Measurements from ENCODE around the gene RO60. TPM values are rescaled to one million over a fixed set of nuclear protein-coding genes. Genes with fewer than 3 reads are reported as not detected.
"Not testable (repeated sequence)": the region's sequence is repeated elsewhere in the genome, so short reads cannot be mapped to it uniquely, and the experiment has no call there.

Gene RO60
- total and polyA plus RNA-seq, 2 donors (not counting 1 experiment from before 2014, with no cell fraction given), result 8.2 to 66.4 TPM

DNA sequence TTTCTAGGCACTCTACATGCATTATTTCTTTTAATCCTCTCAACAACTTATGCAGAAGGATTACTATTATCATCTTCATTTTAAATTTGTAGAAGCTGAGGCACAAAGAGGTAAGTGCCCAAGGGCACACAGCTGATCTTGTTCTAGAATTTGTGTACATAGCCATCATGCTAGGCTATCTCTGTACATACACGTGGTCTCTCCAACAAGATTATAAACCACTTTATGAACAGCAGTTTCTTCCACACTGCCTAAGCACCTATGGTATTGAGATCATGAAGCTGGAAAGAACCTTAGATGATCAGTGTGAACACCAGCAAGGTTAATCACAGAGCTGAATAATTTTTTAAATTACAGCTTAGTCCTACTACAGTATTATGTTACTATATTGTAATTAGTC is 29.1 kb upstream of the RO60 start:
- H3K27ac Mint-ChIP-seq, result no peak overlapping the region
- no peak for ATAC-seq (ENCODE audit: low read depth)

DNA sequence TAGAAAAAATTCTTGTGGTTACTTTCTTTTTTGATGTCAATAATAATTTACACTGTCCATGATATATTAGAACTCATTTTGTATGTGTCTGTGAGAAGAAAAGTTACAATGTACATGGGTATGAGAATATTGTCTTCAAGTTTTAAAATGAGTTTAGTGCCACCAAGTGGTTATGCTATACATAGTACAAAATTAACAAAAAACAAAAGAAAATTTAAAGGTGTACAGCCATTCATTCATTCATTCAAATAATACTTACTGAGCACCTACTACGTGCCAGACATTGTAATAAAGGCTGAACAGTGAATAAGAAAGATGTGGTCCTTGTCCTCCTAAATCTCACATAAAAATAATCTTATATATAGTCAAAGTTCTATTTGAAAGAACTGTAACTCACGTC is 28.0 kb upstream of the RO60 start:
- TF ChIP-seq, protein P1, sequence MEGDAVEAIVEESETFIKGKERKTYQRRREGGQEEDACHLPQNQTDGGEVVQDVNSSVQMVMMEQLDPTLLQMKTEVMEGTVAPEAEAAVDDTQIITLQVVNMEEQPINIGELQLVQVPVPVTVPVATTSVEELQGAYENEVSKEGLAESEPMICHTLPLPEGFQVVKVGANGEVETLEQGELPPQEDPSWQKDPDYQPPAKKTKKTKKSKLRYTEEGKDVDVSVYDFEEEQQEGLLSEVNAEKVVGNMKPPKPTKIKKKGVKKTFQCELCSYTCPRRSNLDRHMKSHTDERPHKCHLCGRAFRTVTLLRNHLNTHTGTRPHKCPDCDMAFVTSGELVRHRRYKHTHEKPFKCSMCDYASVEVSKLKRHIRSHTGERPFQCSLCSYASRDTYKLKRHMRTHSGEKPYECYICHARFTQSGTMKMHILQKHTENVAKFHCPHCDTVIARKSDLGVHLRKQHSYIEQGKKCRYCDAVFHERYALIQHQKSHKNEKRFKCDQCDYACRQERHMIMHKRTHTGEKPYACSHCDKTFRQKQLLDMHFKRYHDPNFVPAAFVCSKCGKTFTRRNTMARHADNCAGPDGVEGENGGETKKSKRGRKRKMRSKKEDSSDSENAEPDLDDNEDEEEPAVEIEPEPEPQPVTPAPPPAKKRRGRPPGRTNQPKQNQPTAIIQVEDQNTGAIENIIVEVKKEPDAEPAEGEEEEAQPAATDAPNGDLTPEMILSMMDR (IDR thresholded peaks at IDR 0.05), result peak; percentile 46
- TF ChIP-seq EZH2 (IDR thresholded peaks at IDR 0.05; ENCODE audit: borderline replicate concordance, insufficient read depth, low read depth, low read length, poor library complexity, severe bottlenecking), result no peak
- no peak overlapping the region for H3K9ac ChIP-seq (ENCODE audit: low read length)
- no peak overlapping the region for H3K4me2 ChIP-seq (replicated peaks; ENCODE audit: low read depth, low read length, poor library complexity, severe bottlenecking)
- DNase-seq, result peak; percentile 7
- ATAC-seq (ENCODE audit: low read depth), result peak; percentile 47
- H3K79me2 ChIP-seq (ENCODE audit: control insufficient read depth, insufficient read depth, low read length), result peaks cover 27% of the 10 kb centered on the region
- POLR2A ChIA-PET, result no interaction called here
- no peak overlapping the region for H3K27ac Mint-ChIP-seq
- no peak overlapping the region for H3K4me3 Mint-ChIP-seq
- no peak overlapping the region for H3K4me3 ChIP-seq (ENCODE audit: control extremely low read depth in 1 of 5, extremely low read depth in 1 of 5, insufficient read depth in 1 of 5, low read depth in 2 of 5, low read length in 4 of 5)
- H3K36me3 ChIP-seq (replicated peaks in 1 of 2; ENCODE audit: control extremely low read depth in 1 of 2, control insufficient read depth in 1 of 2, extremely low read depth in 1 of 2, insufficient read depth in 2 of 2, low read length in 1 of 2), result peaks cover 1 to 10% of the 10 kb centered on the region in 2 experiments
- peaks cover 11% of the 10 kb centered on the region for H4K20me1 ChIP-seq (ENCODE audit: control insufficient read depth, insufficient read depth, low read length, poor library complexity, severe bottlenecking)
- H3K9me3 Mint-ChIP-seq (ENCODE audit: insufficient read depth), result no peaks in the 10 kb centered on the region
- CTCF ChIA-PET, result interaction anchor here (1.4 to 1.8 kb wide), 4 partner anchors 12 to 557 kb away, joined by 8 to 11 read pairs (median 8); partner anchors contain the start of genes RO60 and UCHL5
- intact Hi-C loops (cut with micrococcal nuclease), result no loop called here
- no peak overlapping the region for H3K27ac ChIP-seq (ENCODE audit: low read length in 2 of 2)
- H3K27me3 ChIP-seq (replicated peaks in 1 of 4; ENCODE audit: control extremely low read depth in 1 of 4, control insufficient read depth in 3 of 4, insufficient read depth in 4 of 4, low read length in 3 of 4), result no peaks in the 10 kb centered on the region
- H3K27me3 Mint-ChIP-seq, result no peaks in the 10 kb centered on the region
- H3K4me1 Mint-ChIP-seq, result peaks cover 2% of the 10 kb centered on the region
- peaks cover 0 to 1% (median 0%) of the 10 kb centered on the region in 3 donors for H3K9me3 ChIP-seq (ENCODE audit: control extremely low read depth in 1 of 3, control insufficient read depth in 2 of 3, insufficient read depth in 1 of 3, low read length in 2 of 3)
- no peak overlapping the region for H2AFZ ChIP-seq (ENCODE audit: insufficient read depth, low read depth, low read length, poor library complexity, severe bottlenecking)
- no peaks in the 10 kb centered on the region for H3K4me1 ChIP-seq (ENCODE audit: control insufficient read depth in 2 of 2, insufficient read depth in 2 of 2, low read length in 2 of 2)
- WGBS (ENCODE audit: insufficient coverage), result no CpG with 5 or more reads among the region's 2 CpGs

More for the DNA sequence above, 29.1 kb upstream of the RO60 start:
- no peaks in the 10 kb centered on the region for H3K4me1 ChIP-seq (ENCODE audit: control insufficient read depth in 2 of 2, insufficient read depth in 2 of 2, low read length in 2 of 2)
- H3K79me2 ChIP-seq (ENCODE audit: control insufficient read depth, insufficient read depth, low read length), result peaks cover 17% of the 10 kb centered on the region
- H3K9me3 ChIP-seq (ENCODE audit: control extremely low read depth in 1 of 3, control insufficient read depth in 2 of 3, insufficient read depth in 1 of 3, low read length in 2 of 3), result peaks cover 0 to 1% (median 0%) of the 10 kb centered on the region in 3 donors
- H4K20me1 ChIP-seq (ENCODE audit: control insufficient read depth, insufficient read depth, low read length, poor library complexity, severe bottlenecking), result peaks cover 7% of the 10 kb centered on the region
- 89% methylated on average over 1 of the region's 1 CpG for WGBS (ENCODE audit: insufficient coverage)
- TF ChIP-seq EZH2 (IDR thresholded peaks at IDR 0.05; ENCODE audit: borderline replicate concordance, insufficient read depth, low read depth, low read length, poor library complexity, severe bottlenecking), result no peak
- TF ChIP-seq, protein P1 (IDR thresholded peaks at IDR 0.05), result no peak
- no peak overlapping the region for H3K4me3 Mint-ChIP-seq
- H3K4me3 ChIP-seq (ENCODE audit: control extremely low read depth in 1 of 5, extremely low read depth in 1 of 5, insufficient read depth in 1 of 5, low read depth in 2 of 5, low read length in 4 of 5), result no peak overlapping the region
- H2AFZ ChIP-seq (ENCODE audit: insufficient read depth, low read depth, low read length, poor library complexity, severe bottlenecking), result no peak overlapping the region
- peaks cover 6 to 20% of the 10 kb centered on the region in 2 experiments for H3K36me3 ChIP-seq (replicated peaks in 1 of 2; ENCODE audit: control extremely low read depth in 1 of 2, control insufficient read depth in 1 of 2, extremely low read depth in 1 of 2, insufficient read depth in 2 of 2, low read length in 1 of 2)
- no peak overlapping the region for H3K27ac ChIP-seq (ENCODE audit: low read length in 2 of 2)
- ChIA-PET POLR2A (no interaction called here), CTCF (interaction anchor here (0.7 to 2.6 kb wide), 8 partner anchors 9 to 556 kb away, joined by 3 to 16 read pairs (median 7); no protein-coding TSS in a partner anchor)
- H3K9me3 Mint-ChIP-seq (ENCODE audit: insufficient read depth), result no peaks in the 10 kb centered on the region
- no peak for DNase-seq
- intact Hi-C loops (cut with micrococcal nuclease), result no loop called here
- H3K27me3 Mint-ChIP-seq, result no peaks in the 10 kb centered on the region
- no peak overlapping the region for H3K9ac ChIP-seq (ENCODE audit: low read length)
- peaks cover 2% of the 10 kb centered on the region for H3K4me1 Mint-ChIP-seq
- H3K4me2 ChIP-seq (replicated peaks; ENCODE audit: low read depth, low read length, poor library complexity, severe bottlenecking), result no peak overlapping the region
- H3K27me3 ChIP-seq (replicated peaks in 1 of 4; ENCODE audit: control extremely low read depth in 1 of 4, control insufficient read depth in 3 of 4, insufficient read depth in 4 of 4, low read length in 3 of 4), result no peaks in the 10 kb centered on the region

DNA sequence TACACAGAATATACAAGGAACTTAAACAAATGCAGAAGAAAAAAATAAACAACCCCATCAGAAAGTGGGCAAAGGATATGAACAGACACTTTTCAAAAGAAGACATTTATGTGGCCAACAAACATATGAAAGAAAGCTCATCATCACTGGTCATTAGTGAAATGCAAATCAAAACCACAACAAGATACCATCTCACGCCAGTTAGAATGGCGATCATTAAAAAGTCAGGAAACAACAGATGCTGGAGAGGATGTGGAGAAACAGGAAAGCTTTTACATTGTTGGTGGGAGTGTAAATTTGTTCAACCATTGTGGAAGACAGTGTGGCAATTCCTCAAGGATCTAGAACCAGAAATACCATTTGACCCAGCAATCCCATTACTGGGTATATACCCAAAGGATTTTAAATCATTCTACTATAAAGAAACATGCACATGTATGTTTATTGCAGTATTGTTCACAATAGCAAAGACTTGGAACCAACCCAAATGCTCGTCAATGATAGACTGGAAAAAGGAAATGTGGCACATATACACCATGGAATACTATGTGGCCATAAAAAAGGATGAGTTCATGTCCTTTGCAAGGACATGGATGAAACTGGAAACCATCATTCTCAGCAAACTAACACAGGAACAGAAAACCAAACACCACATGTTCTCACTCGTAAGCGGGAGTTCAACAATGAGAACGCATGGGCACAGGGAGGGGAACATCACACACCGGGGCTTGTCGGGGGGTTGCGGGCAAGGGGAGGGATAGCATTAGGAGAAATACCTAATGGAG is 26.6 kb upstream of the RO60 start:
- H3K27ac ChIP-seq (ENCODE audit: low read length in 2 of 2); H3K27ac Mint-ChIP-seq; H2AFZ ChIP-seq (ENCODE audit: insufficient read depth, low read depth, low read length, poor library complexity, severe bottlenecking); POLR2A ChIA-PET; H3K27me3 Mint-ChIP-seq; H3K4me1 ChIP-seq (ENCODE audit: control insufficient read depth in 2 of 2, insufficient read depth in 2 of 2, low read length in 2 of 2); ATAC-seq (ENCODE audit: low read depth); H3K4me2 ChIP-seq (replicated peaks; ENCODE audit: low read depth, low read length, poor library complexity, severe bottlenecking); H3K4me3 Mint-ChIP-seq; H3K9me3 Mint-ChIP-seq (ENCODE audit: insufficient read depth); H3K9me3 ChIP-seq (ENCODE audit: control extremely low read depth in 1 of 3, control insufficient read depth in 2 of 3, insufficient read depth in 1 of 3, low read length in 2 of 3); H3K27me3 ChIP-seq (replicated peaks in 1 of 4; ENCODE audit: control extremely low read depth in 1 of 4, control insufficient read depth in 3 of 4, insufficient read depth in 4 of 4, low read length in 3 of 4); H3K36me3 ChIP-seq (replicated peaks in 1 of 2; ENCODE audit: control extremely low read depth in 1 of 2, control insufficient read depth in 1 of 2, extremely low read depth in 1 of 2, insufficient read depth in 2 of 2, low read length in 1 of 2); H3K4me1 Mint-ChIP-seq; H3K9ac ChIP-seq (ENCODE audit: low read length); H3K4me3 ChIP-seq (ENCODE audit: control extremely low read depth in 1 of 5, extremely low read depth in 1 of 5, insufficient read depth in 1 of 5, low read depth in 2 of 5, low read length in 4 of 5); intact Hi-C loops (cut with micrococcal nuclease); DNase-seq: not testable (repeated sequence)
- Histone ChIP-seq H4K20me1 (ENCODE audit: control insufficient read depth, insufficient read depth, low read length, poor library complexity, severe bottlenecking) (peaks cover 11% of the 10 kb centered on the region), H3K79me2 (ENCODE audit: control insufficient read depth, insufficient read depth, low read length) (peaks cover 37% of the 10 kb centered on the region)
- WGBS (ENCODE audit: insufficient coverage), result no CpG with 5 or more reads among the region's 9 CpGs
- CTCF ChIA-PET, result interaction anchor here (0.8 to 1.8 kb wide), 6 partner anchors 9 to 558 kb away, joined by 3 to 11 read pairs (median 8); partner anchors contain the start of genes RO60 and UCHL5
